Subcutaneous abdominal adipose tissue (tissue), 5 donors: Measurements from ENCODE around the gene GRIN3B.
"Not testable (repeated sequence)": the region's sequence is repeated elsewhere in the genome, so short reads cannot be mapped to it uniquely, and the experiment has no call there.

Experiments
- H3K27ac ChIP-seq: one replicate; pipeline ENCODE4 v1.7.0; 2013; ENCODE audit warnings: low read depth, mild to moderate bottlenecking, inconsistent platforms, low read length, moderate library complexity
- H3K27me3 ChIP-seq, 5 donors: one replicate each; pipeline ENCODE4 v1.7.0; 2013; ENCODE audit warnings: low read length in 5 of 5, inconsistent platforms in 1 of 5; ENCODE audit not compliant: control insufficient read depth in 5 of 5, insufficient read depth in 4 of 5
- H3K36me3 ChIP-seq, 5 donors: one replicate each; pipeline ENCODE4 v1.7.0; 2013; ENCODE audit warnings: low read length in 5 of 5; ENCODE audit not compliant: control insufficient read depth in 5 of 5, insufficient read depth in 5 of 5
- H3K4me1 ChIP-seq, 5 donors: one replicate each; pipeline ENCODE4 v1.7.0; 2013; ENCODE audit warnings: low read length in 5 of 5, mild to moderate bottlenecking in 3 of 5, moderate library complexity in 1 of 5; ENCODE audit not compliant: control insufficient read depth in 5 of 5, insufficient read depth in 5 of 5
- H3K4me3 ChIP-seq, 5 donors: one replicate each; pipeline ENCODE4 v1.7.0; 2013; ENCODE audit warnings: low read length in 5 of 5, low read depth in 1 of 5
- H3K9ac ChIP-seq, 5 donors: one replicate each; pipeline ENCODE4 v1.7.0; 2013; ENCODE audit warnings: low read length in 5 of 5, mild to moderate bottlenecking in 4 of 5, moderate library complexity in 3 of 5
- H3K9me3 ChIP-seq, 5 donors: one replicate each; pipeline ENCODE4 v1.7.0; 2013; ENCODE audit warnings: low read length in 5 of 5; ENCODE audit not compliant: control insufficient read depth in 5 of 5
- donor health status: healthy.
- donor health status: healthy.
- donor health status: healthy.
- donor health status: healthy.
- donor health status: healthy.

The GRIN3B gene

DNA sequence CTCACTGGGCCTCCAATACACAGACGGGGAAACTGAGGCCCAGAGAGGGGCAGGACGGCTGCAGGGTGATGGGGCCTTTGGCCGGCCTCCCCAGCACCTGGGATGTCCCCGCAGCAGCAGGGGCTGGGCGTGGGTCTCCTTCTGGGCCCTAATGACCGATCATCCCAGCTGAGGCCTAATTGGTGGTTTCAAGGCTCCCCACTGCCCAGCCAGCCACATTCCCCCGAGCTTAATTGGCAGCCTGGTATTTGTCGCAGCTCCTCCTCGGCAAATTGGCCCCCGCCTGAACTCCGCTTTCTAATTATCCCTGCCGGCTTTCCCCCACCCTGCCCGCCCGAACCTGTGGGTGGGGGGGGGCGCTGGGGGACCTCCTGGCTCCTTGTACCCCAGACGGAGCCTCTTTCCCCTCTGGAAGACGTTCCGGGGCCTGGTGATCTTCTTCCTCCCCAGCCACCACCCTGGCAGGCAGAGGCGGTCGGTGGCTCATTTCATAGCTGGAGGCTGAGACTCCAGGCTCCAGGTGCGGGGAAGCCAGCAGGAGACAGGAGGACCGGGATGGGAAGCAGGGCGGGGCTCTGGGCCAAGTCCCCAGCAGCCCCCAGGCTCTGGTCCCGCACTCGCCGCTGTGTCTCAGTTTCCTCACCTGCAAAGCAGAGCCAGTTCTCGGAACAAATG, 43.3 kb upstream of the GRIN3B start:
- H3K36me3 ChIP-seq: peaks cover 0 to 25% (median 14%) of the 10 kb centered on the region in 5 donors
- no peak overlapping the region for H3K9ac ChIP-seq
- peaks cover 0 to 13% (median 8%) of the 10 kb centered on the region in 5 donors for H3K4me1 ChIP-seq

DNA sequence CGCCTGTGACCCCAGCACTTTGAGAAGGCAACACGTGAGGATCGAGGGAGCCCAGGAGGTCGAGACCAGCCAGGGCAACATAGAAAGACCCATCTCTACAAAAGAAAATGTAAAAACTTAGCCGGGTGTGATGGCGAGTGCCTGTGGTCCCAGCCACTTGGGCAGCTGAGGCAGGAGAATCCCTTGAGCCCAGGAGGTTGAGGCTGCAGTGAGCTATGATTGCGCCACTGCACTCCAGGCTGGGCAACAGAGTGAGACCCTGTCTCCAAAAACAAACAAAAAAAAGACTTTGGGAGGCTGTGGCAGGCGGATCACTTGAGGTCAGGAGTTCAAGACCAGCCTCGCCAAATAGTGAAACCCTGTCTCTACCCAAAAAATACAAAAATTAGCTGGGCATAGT, 42.6 kb upstream of the GRIN3B start:
- H3K4me1 ChIP-seq: peaks cover 0 to 10% (median 6%) of the 10 kb centered on the region in 5 donors
- H3K4me3 ChIP-seq, H3K9ac ChIP-seq, H3K27me3 ChIP-seq, H3K27ac ChIP-seq, H3K9me3 ChIP-seq: not testable (repeated sequence)
- peaks cover 0 to 26% (median 15%) of the 10 kb centered on the region in 5 donors for H3K36me3 ChIP-seq

More for the DNA sequence above, 43.3 kb upstream of the GRIN3B start:
- no peak overlapping the region for H3K27ac ChIP-seq
- H3K27me3 ChIP-seq: no peaks in the 10 kb centered on the region
- H3K9me3 ChIP-seq: no peaks in the 10 kb centered on the region
- H3K4me3 ChIP-seq: no peak overlapping the region

DNA sequence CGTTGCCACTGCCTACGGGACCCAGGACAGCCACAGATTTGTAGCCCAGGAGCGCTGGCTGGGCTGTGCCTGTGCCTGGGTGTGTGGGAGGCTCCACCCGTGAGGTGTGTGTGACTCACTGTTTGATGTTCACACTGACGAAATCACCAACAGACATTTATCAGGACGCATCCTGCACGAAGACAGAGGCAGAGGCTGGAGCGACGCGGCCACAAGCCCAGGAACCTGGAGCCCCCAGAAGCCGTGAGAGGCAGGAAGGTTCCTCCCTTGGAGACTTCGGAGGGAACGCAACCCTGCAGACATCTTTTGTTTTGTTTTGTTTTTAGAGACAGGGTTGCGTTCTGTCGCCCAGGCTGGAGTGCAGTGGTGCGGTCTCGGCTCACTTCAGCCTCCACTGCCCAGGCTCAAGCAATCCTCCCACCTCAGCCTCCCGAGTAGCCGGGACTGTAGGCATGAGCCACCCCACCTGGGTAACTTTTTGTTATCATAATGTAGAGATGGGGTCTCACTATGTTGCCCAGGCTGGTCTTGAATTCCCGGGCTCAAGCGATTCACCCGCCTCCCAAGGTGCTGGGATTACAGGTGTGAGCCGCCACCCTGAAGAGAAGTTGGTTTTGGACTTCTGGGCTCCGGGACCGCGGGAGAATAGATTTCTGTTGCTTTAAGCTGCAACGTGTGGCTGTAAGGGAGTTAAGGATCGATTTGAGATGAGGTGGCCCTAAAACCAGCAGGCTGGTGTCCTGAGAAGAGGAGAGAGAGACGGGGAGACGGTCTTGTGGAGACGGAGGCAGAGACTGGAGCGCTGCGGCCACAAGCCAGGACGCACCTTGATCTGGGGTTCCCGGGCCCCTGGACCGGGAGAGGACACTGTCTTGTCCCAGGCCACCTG, 41.0 kb upstream of the GRIN3B start:
- no peak overlapping the region for H3K9ac ChIP-seq
- no peaks in the 10 kb centered on the region for H3K27me3 ChIP-seq
- peaks cover 0 to 38% (median 20%) of the 10 kb centered on the region in 5 donors for H3K36me3 ChIP-seq
- no peak overlapping the region for H3K4me3 ChIP-seq
- no peaks in the 10 kb centered on the region for H3K9me3 ChIP-seq
- H3K27ac ChIP-seq: no peak overlapping the region
- no peaks in the 10 kb centered on the region for H3K4me1 ChIP-seq

DNA sequence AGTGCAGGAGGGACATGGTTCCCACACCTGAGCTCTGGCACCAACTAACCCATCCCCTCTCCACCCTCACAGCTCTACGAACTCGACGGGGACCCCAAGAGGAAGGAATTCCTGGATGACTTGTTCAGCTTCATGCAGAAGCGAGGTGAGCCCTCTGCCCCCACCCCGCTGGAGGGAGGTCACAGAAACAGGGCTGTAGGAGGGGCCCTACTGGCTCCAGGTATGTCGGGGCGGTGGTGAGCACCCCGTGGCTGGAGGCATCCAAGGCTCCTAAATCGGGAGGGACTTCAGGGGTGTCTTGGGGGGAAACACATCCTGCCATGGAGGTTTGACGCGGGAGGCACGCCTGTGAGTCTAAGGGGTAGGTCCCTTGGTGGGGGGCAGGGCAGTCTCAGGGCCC, 40.2 kb upstream of the GRIN3B start:
- H3K27ac ChIP-seq: no peak overlapping the region
- peaks cover 0 to 46% (median 28%) of the 10 kb centered on the region in 5 donors for H3K36me3 ChIP-seq
- no peaks in the 10 kb centered on the region for H3K9me3 ChIP-seq
- no peak overlapping the region for H3K4me3 ChIP-seq
- H3K9ac ChIP-seq: no peak overlapping the region
- no peaks in the 10 kb centered on the region for H3K4me1 ChIP-seq
- no peaks in the 10 kb centered on the region for H3K27me3 ChIP-seq

DNA sequence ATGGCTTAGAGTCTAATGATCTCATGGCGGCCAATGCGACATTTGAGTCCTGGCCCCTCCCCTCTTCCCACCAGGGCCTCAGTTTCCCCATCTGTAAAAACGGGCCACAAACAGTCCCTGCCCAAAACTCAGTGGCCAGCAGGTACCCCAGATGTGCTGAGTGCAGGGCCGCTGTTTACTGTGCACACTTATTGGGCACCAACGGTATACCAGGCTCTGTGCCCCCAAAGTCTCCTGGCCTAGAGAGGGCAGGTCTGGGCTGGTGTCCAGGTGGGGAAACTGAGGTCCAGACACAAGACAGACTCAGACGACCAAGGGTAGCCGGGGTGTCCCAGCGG, 39.6 kb upstream of the GRIN3B start:
- H3K9ac ChIP-seq: no peak overlapping the region
- no peak overlapping the region for H3K27ac ChIP-seq
- H3K4me3 ChIP-seq: no peak overlapping the region
- no peaks in the 10 kb centered on the region for H3K4me1 ChIP-seq
- no peaks in the 10 kb centered on the region for H3K9me3 ChIP-seq
- peaks cover 0 to 51% (median 33%) of the 10 kb centered on the region in 5 donors for H3K36me3 ChIP-seq
- no peaks in the 10 kb centered on the region for H3K27me3 ChIP-seq

DNA sequence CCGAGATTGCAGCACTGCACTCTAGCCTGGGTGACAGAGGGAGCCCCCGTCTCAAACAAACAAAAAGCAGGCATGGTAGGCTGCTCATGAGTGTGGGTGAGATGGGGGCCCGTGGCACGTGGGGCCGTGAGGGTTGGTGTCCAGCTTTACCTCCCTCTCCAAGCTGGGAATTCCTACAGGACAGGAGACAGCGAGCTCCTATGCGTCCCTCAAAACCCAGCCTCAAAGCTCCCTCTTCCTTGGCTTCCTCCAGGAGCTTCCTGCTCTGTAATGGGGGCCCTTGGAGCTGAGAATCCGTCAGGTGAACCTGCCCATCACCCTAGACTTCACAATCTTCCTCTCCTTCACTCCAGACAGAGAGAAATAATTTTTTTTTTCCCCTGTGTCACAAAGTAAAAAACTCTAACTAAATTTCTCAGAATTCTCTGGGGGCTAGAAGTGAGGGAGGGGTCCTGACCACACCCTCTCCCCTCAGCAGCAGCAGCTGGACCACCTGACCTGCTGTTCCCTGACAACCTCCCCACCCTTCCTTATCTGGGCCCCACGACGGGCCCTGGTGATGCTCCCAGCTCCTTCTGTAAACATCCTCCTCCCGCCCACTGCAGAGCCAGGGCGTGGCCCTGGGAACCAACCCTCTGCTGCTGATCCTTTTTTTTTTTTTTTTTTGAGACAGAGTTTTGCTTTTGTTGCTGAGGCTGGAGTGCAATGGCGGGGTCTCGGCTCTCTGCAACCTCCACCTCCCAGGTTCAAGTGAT, 38.2 kb upstream of the GRIN3B start:
- H3K9me3 ChIP-seq: peaks cover 0 to 4% (median 0%) of the 10 kb centered on the region in 5 donors
- H3K4me3 ChIP-seq: no peak overlapping the region
- H3K27me3 ChIP-seq: no peaks in the 10 kb centered on the region
- peaks cover 0 to 64% (median 39%) of the 10 kb centered on the region in 5 donors for H3K36me3 ChIP-seq
- H3K4me1 ChIP-seq: no peaks in the 10 kb centered on the region
- H3K27ac ChIP-seq: no peak overlapping the region
- H3K9ac ChIP-seq: no peak overlapping the region

DNA sequence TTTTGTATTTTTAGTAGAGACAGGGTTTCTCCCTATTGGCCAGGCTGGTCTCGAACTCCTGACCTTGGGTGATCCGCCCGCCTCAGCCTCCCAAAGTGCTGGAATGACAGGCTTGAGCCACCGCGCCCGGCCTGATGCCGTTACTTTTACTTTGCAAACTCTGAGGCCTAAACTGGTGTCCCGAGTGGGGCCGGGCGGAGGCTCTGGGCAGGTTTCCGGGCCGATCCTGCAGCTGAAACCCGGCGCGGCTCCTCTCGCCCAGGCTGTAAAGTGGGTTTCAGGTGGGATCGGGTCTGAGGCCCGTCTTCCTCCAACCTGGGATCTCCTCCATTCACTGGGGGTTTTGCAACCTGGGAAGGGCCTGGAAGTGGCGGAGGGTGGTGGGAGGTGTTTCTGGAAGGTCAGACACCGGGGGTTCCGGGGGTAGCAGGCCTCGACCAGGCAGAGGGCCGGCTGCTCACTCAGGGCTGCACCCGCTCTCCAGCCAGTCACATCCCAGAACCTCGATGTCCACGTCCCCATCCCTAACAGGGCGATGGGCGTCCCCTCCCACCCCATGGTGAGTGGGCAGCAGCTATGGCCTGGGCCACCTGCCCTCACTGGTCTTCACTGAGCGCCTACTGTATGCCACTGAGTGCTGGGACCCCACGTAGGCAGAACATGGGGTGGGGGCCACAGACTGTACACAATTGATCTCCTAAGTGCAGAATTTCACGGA, 37.4 kb upstream of the GRIN3B start:
- no peak overlapping the region for H3K4me3 ChIP-seq
- H3K27ac ChIP-seq: no peak overlapping the region
- peaks cover 0 to 4% (median 0%) of the 10 kb centered on the region in 5 donors for H3K9me3 ChIP-seq
- no peak overlapping the region for H3K9ac ChIP-seq
- H3K36me3 ChIP-seq: peaks cover 0 to 69% (median 45%) of the 10 kb centered on the region in 5 donors
- H3K27me3 ChIP-seq: no peaks in the 10 kb centered on the region
- no peaks in the 10 kb centered on the region for H3K4me1 ChIP-seq

DNA sequence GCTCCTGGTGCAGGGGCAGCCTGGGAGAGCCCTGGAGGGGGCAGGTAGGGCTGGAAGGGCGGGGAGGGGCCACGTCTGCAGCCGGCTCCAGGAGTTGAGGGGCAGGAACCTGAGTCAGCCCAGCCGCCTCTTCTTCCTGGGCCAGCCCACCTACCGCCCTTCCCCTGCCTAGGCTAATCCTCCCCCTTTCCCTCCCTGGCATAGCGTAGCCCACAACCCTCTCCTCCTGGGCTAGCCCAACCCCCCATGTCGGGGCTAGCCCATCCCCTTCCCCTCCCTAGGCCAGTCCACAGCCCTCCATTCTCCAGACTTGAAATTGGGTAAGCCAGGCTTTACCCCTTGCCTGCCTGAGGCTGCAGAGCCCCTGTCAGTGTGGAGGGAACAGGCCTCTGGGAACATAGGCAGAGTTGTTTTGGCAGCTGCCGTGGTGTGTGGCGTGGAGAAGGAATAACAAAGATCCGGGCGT, 36.7 kb upstream of the GRIN3B start:
- Histone ChIP-seq H3K27me3 (no peaks in the 10 kb centered on the region), H3K9ac (no peak overlapping the region), H3K9me3 (peaks cover 0 to 4% (median 0%) of the 10 kb centered on the region in 5 donors), H3K27ac (no peak overlapping the region), H3K36me3 (peaks cover 0 to 73% (median 48%) of the 10 kb centered on the region in 5 donors), H3K4me3 (no peak overlapping the region), H3K4me1 (no peaks in the 10 kb centered on the region)

DNA sequence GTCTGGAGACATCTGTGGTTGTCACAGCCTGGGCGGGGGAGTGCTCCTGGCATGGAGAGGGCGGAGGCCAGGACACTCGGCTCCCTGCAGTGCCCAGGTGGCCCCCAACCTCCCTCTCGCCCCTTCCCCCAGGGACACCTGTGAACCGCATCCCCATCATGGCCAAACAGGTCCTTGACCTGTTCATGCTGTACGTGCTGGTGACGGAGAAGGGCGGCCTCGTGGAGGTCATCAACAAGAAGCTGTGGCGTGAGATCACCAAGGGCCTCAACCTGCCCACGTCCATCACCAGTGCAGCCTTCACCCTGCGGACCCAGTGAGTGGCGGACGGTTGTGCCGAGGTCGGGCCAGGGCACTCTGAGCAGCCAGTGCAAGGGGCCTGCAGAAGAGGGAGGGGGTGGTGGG, 36.1 kb upstream of the GRIN3B start:
- Histone ChIP-seq H3K4me3 (no peak overlapping the region), H3K36me3 (peaks cover 0 to 75% (median 53%) of the 10 kb centered on the region in 5 donors), H3K4me1 (no peaks in the 10 kb centered on the region), H3K9ac (no peak overlapping the region), H3K27me3 (no peaks in the 10 kb centered on the region), H3K9me3 (peaks cover 0 to 4% (median 0%) of the 10 kb centered on the region in 5 donors), H3K27ac (no peak overlapping the region)
